Upper lobe of right lung (tissue), 1 donor: ENCODE measurements around the gene PI4K2A. TPM values are rescaled to one million over a fixed set of nuclear protein-coding genes. Genes with fewer than 3 reads are reported as not detected.
"Not testable (repeated sequence)": the region's sequence is repeated elsewhere in the genome, so short reads cannot be mapped to it uniquely, and the experiment has no call there.

Source experiments
- ATAC-seq: fragments of 200-7000 bp; cut with Tn5 transposase; one replicate; pipeline ENCODE4 v1.9.1; 2020; ENCODE audit warnings: mild to moderate bottlenecking, moderate library complexity
- DNase-seq: peaks from one replicate; pipeline ENCODE4 v3.0.0-alpha.2; 2020
- H3K27ac ChIP-seq: fragments of 200-600 bp; one replicate; pipeline ENCODE4 v1.8.0; 2022
- H3K27me3 ChIP-seq: fragments of 200-600 bp; one replicate; pipeline ENCODE4 v1.8.0; 2022; ENCODE audit warnings: mild to moderate bottlenecking
- H3K36me3 ChIP-seq: fragments of 200-600 bp; one replicate; pipeline ENCODE4 v1.8.0; 2022
- H3K4me1 ChIP-seq: fragments of 200-600 bp; one replicate; pipeline ENCODE4 v1.8.0; 2022
- H3K4me3 ChIP-seq: fragments of 200-600 bp; one replicate; pipeline ENCODE4 v1.8.0; 2022; ENCODE audit warnings: mild to moderate bottlenecking
- H3K9me3 ChIP-seq: fragments of 200-600 bp; one replicate; pipeline ENCODE4 v1.8.0; 2022
- intact Hi-C: fragments of 100-400 bp; cut with DNase I; formaldehyde crosslinking; loops from one replicate; pipeline ENCODE4 v1.11.0; 2022
- total RNA-seq: library from RNA; stranded (reverse); fragmentation: NEBNext Ultra II Directional; extraction: Animal tissue kit (Norgen Biotek cat#: 25700); gene quantifications from one replicate; pipeline ENCODE4 v1.2.1, GENCODE V29; 2021
- TF ChIP-seq, protein P1 (sequence below): fragments of 200-600 bp; IDR thresholded peaks from one replicate; pipeline ENCODE4 v1.8.0; 2022; ENCODE audit warnings: antibody characterized with exemption
- donor health status: DM: no; HTN: yes; CAD: no; lungs with severe emphysema.

PI4K2A gene
- total RNA-seq, 1 donor from 2014 or later: 28.3 TPM

DNA sequence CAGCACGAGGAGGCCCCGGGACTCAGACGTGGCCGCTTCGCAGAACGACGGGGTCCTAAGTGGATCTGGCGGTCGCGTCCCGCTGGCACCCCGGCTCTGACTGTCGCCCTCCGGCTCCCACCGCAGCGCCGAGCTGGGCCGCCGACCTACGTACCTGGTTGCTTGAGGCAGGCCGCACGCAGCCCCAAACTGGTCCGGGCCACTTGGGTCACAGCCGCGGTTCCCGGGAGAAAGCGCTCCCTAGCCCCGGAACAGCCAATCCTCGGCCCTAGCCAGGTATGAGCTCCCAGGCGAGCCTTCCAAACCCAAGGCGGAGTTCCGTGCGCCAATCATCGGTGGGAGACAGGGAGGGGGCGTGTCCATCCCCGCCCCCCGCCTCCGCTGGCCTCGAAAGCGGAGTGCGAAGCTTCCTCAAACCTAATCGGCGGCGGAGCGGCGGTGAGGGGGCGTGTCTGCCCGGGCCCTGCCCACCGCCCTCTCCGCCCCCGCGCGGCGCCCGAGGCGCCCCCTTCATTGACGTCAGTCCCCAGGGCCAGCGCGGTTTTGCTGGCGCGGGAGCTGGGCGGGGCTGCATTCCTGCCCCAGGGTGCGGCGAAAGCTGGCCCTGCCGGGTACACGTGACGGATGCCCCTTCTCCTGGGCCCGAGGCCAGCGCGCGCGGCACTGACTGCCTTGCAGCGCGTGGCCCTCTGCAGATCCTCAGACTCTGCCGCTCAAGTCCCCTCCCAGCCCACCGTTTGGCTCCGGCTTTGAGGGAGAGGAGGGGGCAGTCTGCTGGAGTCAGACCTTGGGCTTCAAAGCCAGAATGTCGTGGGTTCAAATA is 46.7 kb downstream of the PI4K2A start, which contains the start of gene AVPI1:
TSS of gene AVPI1 (minus strand) at position 280 of the 823 bp plus-strand sequence. CDS start 7,336 bp downstream, outside the sequence.
- Histone ChIP-seq H3K4me3 (peak within 1 kb of the TSS; percentile 68), H3K27ac (peak within 1 kb of the TSS; percentile 92), H3K9me3 (no peaks in the 10 kb centered on the region), H3K27me3 (no peaks in the 10 kb centered on the region), H3K4me1 (peaks cover 55% of the 10 kb centered on the region), H3K36me3 (no peaks in the 10 kb centered on the region)
- peak; percentile 100 for DNase-seq
- intact Hi-C loops: no loop called here
- peak; percentile 95 for ATAC-seq
- TF ChIP-seq, protein P1, sequence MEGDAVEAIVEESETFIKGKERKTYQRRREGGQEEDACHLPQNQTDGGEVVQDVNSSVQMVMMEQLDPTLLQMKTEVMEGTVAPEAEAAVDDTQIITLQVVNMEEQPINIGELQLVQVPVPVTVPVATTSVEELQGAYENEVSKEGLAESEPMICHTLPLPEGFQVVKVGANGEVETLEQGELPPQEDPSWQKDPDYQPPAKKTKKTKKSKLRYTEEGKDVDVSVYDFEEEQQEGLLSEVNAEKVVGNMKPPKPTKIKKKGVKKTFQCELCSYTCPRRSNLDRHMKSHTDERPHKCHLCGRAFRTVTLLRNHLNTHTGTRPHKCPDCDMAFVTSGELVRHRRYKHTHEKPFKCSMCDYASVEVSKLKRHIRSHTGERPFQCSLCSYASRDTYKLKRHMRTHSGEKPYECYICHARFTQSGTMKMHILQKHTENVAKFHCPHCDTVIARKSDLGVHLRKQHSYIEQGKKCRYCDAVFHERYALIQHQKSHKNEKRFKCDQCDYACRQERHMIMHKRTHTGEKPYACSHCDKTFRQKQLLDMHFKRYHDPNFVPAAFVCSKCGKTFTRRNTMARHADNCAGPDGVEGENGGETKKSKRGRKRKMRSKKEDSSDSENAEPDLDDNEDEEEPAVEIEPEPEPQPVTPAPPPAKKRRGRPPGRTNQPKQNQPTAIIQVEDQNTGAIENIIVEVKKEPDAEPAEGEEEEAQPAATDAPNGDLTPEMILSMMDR: no peak

DNA sequence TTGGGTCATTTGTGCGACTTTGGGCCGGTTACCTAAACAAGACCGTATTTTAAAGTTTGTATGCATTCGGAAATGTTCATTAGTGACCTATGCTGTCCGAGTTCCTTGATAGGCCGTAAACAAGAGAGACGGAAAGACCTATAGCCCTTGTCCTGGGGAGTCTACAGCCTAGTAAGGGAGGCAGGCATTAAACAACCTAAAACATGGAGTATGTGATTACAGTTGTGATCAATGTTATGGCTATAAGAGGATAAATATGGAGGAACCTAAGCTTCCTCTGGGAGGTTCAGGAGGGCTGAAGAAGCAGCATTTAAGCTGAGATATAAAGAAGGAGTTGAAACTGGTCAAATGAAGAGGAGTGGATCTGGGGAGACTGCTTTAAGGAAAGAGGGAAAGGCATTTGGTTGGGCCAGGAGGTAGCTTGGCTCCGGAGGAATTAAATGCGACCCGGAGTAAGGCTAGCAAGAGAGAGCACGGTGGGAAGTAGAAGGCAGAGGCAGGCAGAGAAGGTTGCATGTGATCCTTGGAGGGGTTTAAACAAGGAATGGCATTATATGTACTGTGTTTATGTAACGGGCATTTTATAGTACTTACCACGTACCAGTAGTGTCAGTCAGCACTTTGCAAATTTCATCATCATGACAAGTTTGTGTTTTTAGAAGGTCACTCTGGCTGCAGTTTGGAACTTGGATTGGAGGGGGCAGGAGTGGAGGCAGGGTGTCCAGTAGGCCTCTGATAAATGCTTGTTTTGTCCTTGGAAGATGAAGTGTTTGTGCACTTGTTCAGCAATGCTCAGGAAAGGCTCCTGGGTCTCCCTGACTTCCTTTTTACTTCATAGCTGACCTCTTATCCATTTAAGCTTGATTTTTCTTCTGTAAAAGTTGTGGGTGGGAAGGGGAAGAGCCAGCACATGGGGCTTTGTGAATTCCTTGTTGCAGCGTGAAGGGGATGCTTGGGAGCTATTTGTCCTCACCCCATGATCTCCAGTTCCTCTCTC is 47.6 kb downstream of the PI4K2A start:
- DNase-seq (no peak), ATAC-seq (peak; percentile 1)
- peak overlapping the region; percentile 92 for H3K27ac ChIP-seq
- TF ChIP-seq, protein P1: no peak
- H3K36me3 ChIP-seq: no peaks in the 10 kb centered on the region
- H3K4me1 ChIP-seq: peaks cover 48% of the 10 kb centered on the region
- no peaks in the 10 kb centered on the region for H3K27me3 ChIP-seq
- intact Hi-C loops: no loop called here
- peak overlapping the region; percentile 68 for H3K4me3 ChIP-seq
- no peaks in the 10 kb centered on the region for H3K9me3 ChIP-seq

DNA sequence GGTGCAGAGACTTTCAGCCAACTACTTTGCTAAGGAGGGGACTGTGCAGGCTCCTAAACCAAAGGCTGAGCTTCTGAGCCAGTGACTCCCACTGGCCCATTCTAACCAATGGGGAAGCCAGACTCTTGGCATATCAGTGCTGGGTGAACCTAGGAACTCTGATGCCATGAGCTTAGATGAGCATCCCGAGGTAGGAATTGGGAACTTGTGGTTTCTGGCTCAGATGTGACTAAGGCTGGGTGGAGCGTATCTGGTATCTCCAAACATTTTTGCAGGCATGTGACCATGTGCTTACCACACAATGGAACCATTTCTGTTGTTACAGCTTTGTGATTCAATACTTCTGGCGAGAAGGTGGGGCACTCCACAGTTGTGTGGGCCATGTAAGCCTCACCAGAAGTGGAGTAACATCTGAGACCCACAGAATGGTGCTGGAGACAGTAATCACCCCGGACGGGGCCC is 49.1 kb downstream of the PI4K2A start:
- Histone ChIP-seq H3K36me3 (no peaks in the 10 kb centered on the region), H3K4me1 (peaks cover 33% of the 10 kb centered on the region), H3K4me3 (no peak overlapping the region), H3K27me3 (no peaks in the 10 kb centered on the region), H3K27ac (peak overlapping the region; percentile 92), H3K9me3 (no peaks in the 10 kb centered on the region)
- DNase-seq (no peak), ATAC-seq (peak; percentile 36)
- intact Hi-C loops: no loop called here
- TF ChIP-seq, protein P1: no peak

DNA sequence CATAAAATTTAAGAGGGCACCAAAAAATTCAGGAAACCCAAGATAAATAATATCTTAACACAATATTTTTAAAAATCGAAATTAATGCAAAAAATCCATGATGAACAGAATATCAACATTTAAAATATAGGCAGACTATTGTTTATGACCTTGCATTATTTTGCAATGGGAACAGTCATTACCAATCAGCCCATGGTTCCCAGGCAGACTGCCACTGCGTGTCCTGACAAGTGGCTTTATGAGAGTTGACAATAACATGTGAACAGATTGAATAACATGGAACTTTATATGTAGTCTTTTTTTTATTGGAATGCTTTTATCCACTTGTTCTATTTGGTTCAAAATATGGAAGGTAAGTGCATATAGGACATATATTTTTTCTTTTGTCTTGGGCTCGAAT is 49.7 kb downstream of the PI4K2A start:
- H3K4me3 ChIP-seq: no peak overlapping the region
- peak overlapping the region; percentile 8 for H3K27ac ChIP-seq
- H3K4me1 ChIP-seq: peaks cover 29% of the 10 kb centered on the region
- no peaks in the 10 kb centered on the region for H3K9me3 ChIP-seq
- intact Hi-C loops: no loop called here
- H3K36me3 ChIP-seq: no peaks in the 10 kb centered on the region
- DNase-seq: no peak
- H3K27me3 ChIP-seq: no peaks in the 10 kb centered on the region
- ATAC-seq: no peak
- TF ChIP-seq, protein P1: no peak

DNA sequence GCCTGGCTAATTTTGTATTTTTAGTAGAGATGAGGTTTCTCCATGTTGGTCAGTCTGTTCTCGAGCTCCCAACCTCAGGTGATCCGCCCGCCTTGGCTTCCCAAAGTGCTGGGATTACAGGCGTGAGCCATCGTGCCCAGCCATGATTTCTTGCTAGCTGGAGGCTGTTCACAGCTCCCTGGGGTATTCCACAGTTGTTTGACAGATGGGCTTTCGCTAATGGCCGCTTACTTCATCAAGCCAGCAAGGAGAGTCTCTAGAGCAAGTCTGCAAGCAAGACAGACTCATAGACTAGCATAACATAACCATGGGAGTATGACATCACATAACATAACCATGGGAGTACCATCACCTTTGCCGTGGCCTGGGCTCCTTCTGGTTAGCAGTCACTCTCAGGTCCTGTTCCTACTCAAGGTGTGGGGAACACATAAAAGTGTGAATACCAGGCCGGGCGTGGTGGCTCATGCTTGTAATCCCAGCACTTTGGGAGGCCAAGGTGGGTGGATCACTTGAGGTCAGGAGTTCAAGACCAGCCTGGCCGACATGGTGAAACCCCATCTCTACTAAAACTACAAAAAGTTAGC is 57.7 kb downstream of the PI4K2A start:
- ATAC-seq, intact Hi-C loops, H3K27ac ChIP-seq: not testable (repeated sequence)

More for the DNA sequence above, 57.7 kb downstream of the PI4K2A start:
- not testable (repeated sequence) for H3K4me1 ChIP-seq, H3K36me3 ChIP-seq, H3K27me3 ChIP-seq, H3K9me3 ChIP-seq, H3K4me3 ChIP-seq, DNase-seq
